GM23338 (cell line): Measurements from ENCODE around the gene ALOX5AP. TPM values are rescaled to one million over a fixed set of nuclear protein-coding genes. Genes with fewer than 3 reads are reported as not detected.
A peak's percentile ranks its signal among the peaks of the same experiment; 100 is the strongest.

Experiments
- ATAC-seq: fragments of 200-7000 bp; cut with Tn5 transposase; 3 replicates; pipeline ENCODE4 v1.9.1; 2020
- DNase-seq: peaks from one replicate; pipeline ENCODE4 v3.0.0-alpha.2; 2015; ENCODE audit warnings: low spot score
- H2AFZ ChIP-seq: fragments of 200-600 bp; sonication (generic); 2 replicates; pipeline ENCODE4 v1.8.0; 2016; ENCODE audit warnings: antibody characterized with exemption, mild to moderate bottlenecking, moderate library complexity
- H3F3A ChIP-seq: fragments of 200-600 bp; sonication (generic); replicated peaks from 2 replicates; pipeline ENCODE4 v1.8.0; 2017; ENCODE audit warnings: antibody characterized with exemption, mixed run types, low read depth
- H3K27ac ChIP-seq: fragments of 200-600 bp; sonication (generic); 2 replicates; pipeline ENCODE4 v1.6.1; 2016; ENCODE audit warnings: low read depth
- H3K27me3 ChIP-seq: fragments of 200-600 bp; sonication (generic); 2 replicates; pipeline ENCODE4 v1.8.0; 2016; ENCODE audit warnings: mild to moderate bottlenecking, mixed run types, moderate library complexity; ENCODE audit not compliant: insufficient read depth
- H3K36me3 ChIP-seq: fragments of 200-600 bp; sonication (generic); 2 replicates; pipeline ENCODE4 v1.8.0; 2016; ENCODE audit warnings: mild to moderate bottlenecking; ENCODE audit not compliant: insufficient read depth
- H3K4me1 ChIP-seq: fragments of 200-600 bp; sonication (generic); 2 replicates; pipeline ENCODE4 v1.8.0; 2016; ENCODE audit warnings: mild to moderate bottlenecking, moderate library complexity; ENCODE audit not compliant: insufficient read depth
- H3K4me2 ChIP-seq: fragments of 200-600 bp; sonication (generic); 2 replicates; pipeline ENCODE4 v1.7.1; 2017; ENCODE audit warnings: mixed run types
- H3K4me3 ChIP-seq: fragments of 200-600 bp; sonication (generic); 2 replicates; pipeline ENCODE4 v1.6.1; 2016; ENCODE audit warnings: mixed run types
- H3K79me2 ChIP-seq: fragments of 200-600 bp; sonication (generic); replicated peaks from 2 replicates; pipeline ENCODE4 v1.8.0; 2017; ENCODE audit warnings: mild to moderate bottlenecking; ENCODE audit not compliant: insufficient read depth
- H3K9me2 ChIP-seq: fragments of 200-600 bp; sonication (generic); 2 replicates; pipeline ENCODE4 v1.8.0; 2017; ENCODE audit not compliant: insufficient read depth
- H4K20me1 ChIP-seq: fragments of 200-600 bp; sonication (generic); replicated peaks from 2 replicates; pipeline ENCODE4 v1.8.0; 2017; ENCODE audit warnings: mild to moderate bottlenecking; ENCODE audit not compliant: insufficient read depth
- H3K27ac Mint-ChIP-seq: 2 replicates; pipeline ENCODE4 v1.8.0; 2020; ENCODE audit warnings: inconsistent platforms, mild to moderate bottlenecking, moderate library complexity, mixed read lengths
- H3K27me3 Mint-ChIP-seq: 3 replicates; pipeline ENCODE4 v1.8.0; 2022; ENCODE audit warnings: low read depth, mild to moderate bottlenecking, moderate library complexity, mixed read lengths, inconsistent platforms; ENCODE audit not compliant: insufficient read depth, poor library complexity
- H3K36me3 Mint-ChIP-seq: 3 replicates; pipeline ENCODE4 v1.8.0; 2021; ENCODE audit warnings: low read depth, mild to moderate bottlenecking, inconsistent platforms, moderate library complexity, mixed read lengths
- H3K4me1 Mint-ChIP-seq: 3 replicates; pipeline ENCODE4 v1.8.0; 2020; ENCODE audit warnings: mild to moderate bottlenecking, inconsistent platforms, mixed read lengths
- H3K4me3 Mint-ChIP-seq: 3 replicates; pipeline ENCODE4 v1.8.0; 2021; ENCODE audit warnings: moderate library complexity, mild to moderate bottlenecking, inconsistent platforms, mixed read lengths
- H3K9me3 Mint-ChIP-seq: 3 replicates; pipeline ENCODE4 v1.8.0; 2020; ENCODE audit warnings: moderate library complexity, mild to moderate bottlenecking, inconsistent platforms, mixed read lengths
- EZH2 ChIP-seq: fragments of 200-600 bp; sonication (generic); IDR thresholded peaks from one replicate; pipeline ENCODE4 v1.8.0; 2017; ENCODE audit warnings: antibody characterized with exemption, mild to moderate bottlenecking, low read depth; ENCODE audit not compliant: unreplicated experiment
- EZH2phosphoT487 ChIP-seq: fragments of 200-600 bp; sonication (generic); IDR thresholded peaks from one replicate; pipeline ENCODE4 v1.8.1; 2018; ENCODE audit warnings: antibody characterized with exemption; ENCODE audit not compliant: unreplicated experiment
- JUNB ChIP-seq: IDR thresholded peaks from one replicate; pipeline ENCODE4 v1.6.1; 2016; ENCODE audit warnings: antibody characterized with exemption; ENCODE audit not compliant: unreplicated experiment
- NANOG ChIP-seq: IDR thresholded peaks from 2 replicates; pipeline ENCODE4 v1.6.1; 2016; ENCODE audit warnings: antibody characterized with exemption, borderline replicate concordance
- STAT1 ChIP-seq: IDR thresholded peaks from one replicate; pipeline ENCODE4 v1.6.1; 2016; ENCODE audit warnings: antibody characterized with exemption; ENCODE audit not compliant: unreplicated experiment
- ZNF114 ChIP-seq: fragments of 250-450 bp; sonication (Bioruptor Pico); IDR thresholded peaks from 2 replicates; pipeline ENCODE4 v1.5.0; 2020; ENCODE audit warnings: mild to moderate bottlenecking, moderate library complexity
- polyA plus RNA-seq: library from polyadenylated mRNA; unstranded; fragments of >200 nt; fragmentation: Nextera tagmentation; extraction: Ambion mirVana; gene quantifications from 2 replicates; pipeline ENCODE4 v1.2.1, GENCODE V29; 2016
- total RNA-seq: library from RNA; depleted of rRNA; stranded (reverse); fragments of >200 nt; shearing (Covaris generic); gene quantifications from 2 replicates; pipeline ENCODE4 v1.2.3, GENCODE V29; 2014
- TF ChIP-seq, protein P1 (sequence below), 2 experiments: fragments of 200-600 bp in 1 of 2; sonication (generic) in 1 of 2; conservative IDR thresholded peaks; 2 replicates each; pipeline versions ENCODE4 v1.5.1 to v1.6.1; 2016 to 2017; ENCODE audit warnings: antibody characterized with exemption in 2 of 2, low read depth in 2 of 2, mild to moderate bottlenecking in 2 of 2, moderate library complexity in 1 of 2

Gene ALOX5AP
- total and polyA plus RNA-seq, 2 experiments from 2014 or later = 0.23 TPM; not detected in 1

DNA sequence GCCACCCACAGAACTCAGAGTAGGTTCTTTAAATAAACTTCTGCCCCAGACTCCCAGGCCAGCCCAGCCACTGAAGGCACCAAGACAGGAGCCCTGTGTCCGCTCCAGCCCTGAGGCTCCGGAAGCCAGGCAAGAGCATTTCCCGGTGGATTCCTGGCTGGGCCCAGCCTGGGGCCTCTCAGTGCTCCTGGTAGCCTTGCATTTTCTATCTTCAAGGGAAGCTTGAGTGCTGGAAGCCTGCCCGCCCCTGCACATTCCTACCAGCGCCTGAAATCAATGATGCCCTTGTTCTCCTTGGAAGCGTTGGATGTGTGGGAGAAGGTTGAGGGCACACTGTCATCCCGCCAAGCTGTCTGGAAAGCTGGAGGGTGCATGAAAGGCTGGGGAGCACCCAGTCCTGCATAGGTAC is 70.3 kb downstream of the ALOX5AP start:
- no peaks in the 10 kb centered on the region for H3F3A ChIP-seq
- peak; percentile 29 for DNase-seq
- ATAC-seq = no peak; the same call in 2 of the 3 replicates
- no peak overlapping the region for H3K4me3 ChIP-seq
- H3K4me2 ChIP-seq = no peak overlapping the region
- Mint-ChIP-seq H3K36me3 (no peaks in the 10 kb centered on the region), H3K4me3 (no peak overlapping the region), H3K9me3 (no peaks in the 10 kb centered on the region), H3K4me1 (peaks cover 3% of the 10 kb centered on the region; the same call in 1 of the 3 replicates), H3K27ac (no peak overlapping the region), H3K27me3 (peaks cover 11% of the 10 kb centered on the region)
- no peaks in the 10 kb centered on the region for H3K9me2 ChIP-seq
- no peaks in the 10 kb centered on the region for H4K20me1 ChIP-seq
- H2AFZ ChIP-seq = peak overlapping the region; percentile 48; the same call in 1 of the 2 replicates
- no peak overlapping the region for H3K27ac ChIP-seq
- TF ChIP-seq STAT1 (no peak), JUNB (no peak), NANOG (no peak)
- no peaks in the 10 kb centered on the region for H3K36me3 ChIP-seq
- H3K27me3 ChIP-seq = no peaks in the 10 kb centered on the region
- H3K4me1 ChIP-seq = no peaks in the 10 kb centered on the region
- no peaks in the 10 kb centered on the region for H3K79me2 ChIP-seq

GRCh38 chr13:30806784-30807183 is 71.4 kb downstream of the ALOX5AP start:
- H3K27ac Mint-ChIP-seq = no peak overlapping the region
- Histone ChIP-seq H4K20me1 (no peaks in the 10 kb centered on the region), H3K36me3 (no peaks in the 10 kb centered on the region), H2AFZ (no peak overlapping the region), H3K79me2 (no peaks in the 10 kb centered on the region), H3F3A (no peaks in the 10 kb centered on the region), H3K4me3 (no peak overlapping the region), H3K9me2 (no peaks in the 10 kb centered on the region), H3K4me2 (no peak overlapping the region), H3K27me3 (no peaks in the 10 kb centered on the region), H3K4me1 (no peaks in the 10 kb centered on the region), H3K27ac (no peak overlapping the region)
- DNase-seq = no peak
- no peak overlapping the region for H3K4me3 Mint-ChIP-seq
- H3K4me1 Mint-ChIP-seq = peaks cover 3% of the 10 kb centered on the region; the same call in 1 of the 3 replicates
- TF ChIP-seq JUNB = no peak
- ATAC-seq = no peak
- H3K27me3 Mint-ChIP-seq = peaks cover 11% of the 10 kb centered on the region
- H3K9me3 Mint-ChIP-seq = no peaks in the 10 kb centered on the region
- H3K36me3 Mint-ChIP-seq = no peaks in the 10 kb centered on the region

GRCh38 chr13:30807392-30807791 is 72.0 kb downstream of the ALOX5AP start:
- H3K36me3 ChIP-seq = no peaks in the 10 kb centered on the region
- ATAC-seq = no peak
- H3K27me3 Mint-ChIP-seq = peaks cover 11% of the 10 kb centered on the region

DNA sequence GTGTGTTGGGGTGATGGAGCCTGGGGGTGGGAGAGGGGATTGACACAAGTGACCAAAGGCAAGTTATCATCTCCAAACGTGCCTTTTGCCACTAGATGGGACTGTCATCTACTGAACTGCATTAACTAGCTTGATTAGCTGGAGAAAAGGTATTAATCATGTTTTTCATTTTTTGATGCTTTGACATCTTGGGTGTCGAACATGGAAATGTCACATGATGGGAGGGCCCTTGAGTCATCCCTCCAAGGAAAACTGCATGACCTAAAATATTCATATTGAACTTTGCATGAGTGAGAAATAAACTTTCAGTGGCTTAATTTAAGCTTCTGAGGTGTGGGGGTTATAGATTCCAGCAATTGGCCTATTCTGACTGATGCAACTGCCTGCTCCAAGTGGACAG is 73.3 kb downstream of the ALOX5AP start:
- DNase-seq (no peak), ATAC-seq (no peak)
- Mint-ChIP-seq H3K27me3 (peaks cover 11% of the 10 kb centered on the region), H3K27ac (no peak overlapping the region), H3K36me3 (no peaks in the 10 kb centered on the region), H3K4me1 (no peaks in the 10 kb centered on the region), H3K4me3 (no peak overlapping the region), H3K9me3 (no peaks in the 10 kb centered on the region)
- no peaks in the 10 kb centered on the region for H3K9me2 ChIP-seq
- no peaks in the 10 kb centered on the region for H4K20me1 ChIP-seq
- TF ChIP-seq, protein P1, sequence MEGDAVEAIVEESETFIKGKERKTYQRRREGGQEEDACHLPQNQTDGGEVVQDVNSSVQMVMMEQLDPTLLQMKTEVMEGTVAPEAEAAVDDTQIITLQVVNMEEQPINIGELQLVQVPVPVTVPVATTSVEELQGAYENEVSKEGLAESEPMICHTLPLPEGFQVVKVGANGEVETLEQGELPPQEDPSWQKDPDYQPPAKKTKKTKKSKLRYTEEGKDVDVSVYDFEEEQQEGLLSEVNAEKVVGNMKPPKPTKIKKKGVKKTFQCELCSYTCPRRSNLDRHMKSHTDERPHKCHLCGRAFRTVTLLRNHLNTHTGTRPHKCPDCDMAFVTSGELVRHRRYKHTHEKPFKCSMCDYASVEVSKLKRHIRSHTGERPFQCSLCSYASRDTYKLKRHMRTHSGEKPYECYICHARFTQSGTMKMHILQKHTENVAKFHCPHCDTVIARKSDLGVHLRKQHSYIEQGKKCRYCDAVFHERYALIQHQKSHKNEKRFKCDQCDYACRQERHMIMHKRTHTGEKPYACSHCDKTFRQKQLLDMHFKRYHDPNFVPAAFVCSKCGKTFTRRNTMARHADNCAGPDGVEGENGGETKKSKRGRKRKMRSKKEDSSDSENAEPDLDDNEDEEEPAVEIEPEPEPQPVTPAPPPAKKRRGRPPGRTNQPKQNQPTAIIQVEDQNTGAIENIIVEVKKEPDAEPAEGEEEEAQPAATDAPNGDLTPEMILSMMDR (conservative IDR thresholded peaks at IDR 0.05; ENCODE audit: low read depth in 2 of 2) = 0 out of 4 replicates have a peak, but pooled peaks of 1 of the 2 experiments have one; percentile 2
- TF ChIP-seq ZNF114 (CRISPR knock-in tag) (no peak), NANOG (no peak)
- no peaks in the 10 kb centered on the region for H3K36me3 ChIP-seq
- no peak overlapping the region for H3K4me2 ChIP-seq
- H2AFZ ChIP-seq = no peak overlapping the region
- H3K27ac ChIP-seq = no peak overlapping the region
- H3K27me3 ChIP-seq = no peaks in the 10 kb centered on the region
- no peaks in the 10 kb centered on the region for H3F3A ChIP-seq
- H3K4me1 ChIP-seq = no peaks in the 10 kb centered on the region
- no peak overlapping the region for H3K4me3 ChIP-seq
- no peaks in the 10 kb centered on the region for H3K79me2 ChIP-seq

More at GRCh38 chr13:30807392-30807791, 72.0 kb downstream of the ALOX5AP start:
- H3K4me3 ChIP-seq = no peak overlapping the region
- no peak for TF ChIP-seq JUNB
- TF ChIP-seq EZH2phosphoT487 = no peak
- TF ChIP-seq EZH2 = no peak
- Mint-ChIP-seq H3K9me3 (no peaks in the 10 kb centered on the region), H3K36me3 (no peaks in the 10 kb centered on the region), H3K4me1 (peaks cover 3% of the 10 kb centered on the region; the same call in 1 of the 3 replicates), H3K4me3 (no peak overlapping the region), H3K27ac (no peak overlapping the region)
- H3K27me3 ChIP-seq = no peaks in the 10 kb centered on the region
- no peaks in the 10 kb centered on the region for H4K20me1 ChIP-seq
- no peaks in the 10 kb centered on the region for H3F3A ChIP-seq
- no peak overlapping the region for H3K4me2 ChIP-seq
- H3K9me2 ChIP-seq = no peaks in the 10 kb centered on the region
- DNase-seq = no peak
- no peak overlapping the region for H3K27ac ChIP-seq
- H3K4me1 ChIP-seq = no peaks in the 10 kb centered on the region
- no peak overlapping the region for H2AFZ ChIP-seq
- no peaks in the 10 kb centered on the region for H3K79me2 ChIP-seq
